ENCODE results near the gene MBLAC1.

The MBLAC1 gene

GRCh38 chr7:100154651-100155491 is 28.1 kb downstream of the MBLAC1 start:
- DNase-seq, result no peak

DNA sequence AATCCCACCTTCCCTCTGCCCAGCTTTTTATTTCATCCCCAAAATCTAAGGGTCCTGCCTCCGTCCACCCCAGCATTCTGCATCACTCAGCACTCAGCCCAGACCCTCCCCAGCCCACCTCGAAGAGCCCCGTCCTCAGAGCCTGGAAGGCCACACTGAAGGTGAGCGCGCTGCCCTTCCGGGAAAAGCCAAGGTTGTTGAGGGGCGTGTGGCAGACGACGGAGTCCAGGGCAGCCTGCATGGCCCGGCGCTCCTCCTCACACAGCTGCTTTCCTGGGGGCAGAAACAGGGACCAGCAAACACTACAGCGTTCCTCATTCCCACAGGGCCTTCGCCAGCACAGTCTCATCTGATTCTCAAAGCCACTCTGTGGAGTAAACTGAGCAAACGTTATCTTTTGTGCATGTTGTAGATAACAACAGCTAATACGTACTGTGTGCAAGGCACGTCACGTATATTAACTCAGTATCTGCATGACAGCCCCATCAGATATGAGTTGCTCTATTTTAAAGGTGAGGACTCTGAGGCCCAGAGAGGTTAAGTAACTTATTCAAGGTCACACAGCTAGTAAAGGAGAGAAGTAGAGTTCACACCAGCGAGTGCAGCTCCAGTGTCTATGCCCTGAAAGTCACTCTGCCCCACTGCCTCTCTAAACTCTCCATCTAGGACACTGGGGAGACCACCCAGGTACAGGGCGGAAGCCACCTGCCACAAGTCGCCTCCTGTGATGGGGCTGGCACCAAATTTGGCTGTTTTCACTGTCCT is 29.0 kb downstream of the MBLAC1 start:
- no peak for DNase-seq

GRCh38 chr7:100156331-100157068 is 29.7 kb downstream of the MBLAC1 start:
- DNase-seq, result no peak

DNA sequence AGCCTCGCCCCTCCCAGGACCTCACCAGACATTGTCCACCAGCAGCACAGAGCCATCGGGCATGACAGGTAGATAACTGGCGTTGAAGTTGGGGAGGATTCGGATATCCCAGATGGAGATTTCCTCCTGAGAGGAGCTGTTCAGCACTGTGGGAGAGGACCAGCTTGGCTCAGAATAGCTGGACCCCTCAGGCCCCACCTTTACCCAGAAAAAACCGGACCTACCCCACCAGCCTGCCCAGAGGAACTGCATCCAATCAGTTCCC is 30.2 kb downstream of the MBLAC1 start:
- no peak for DNase-seq

GRCh38 chr7:100157334-100158228 is 30.8 kb downstream of the MBLAC1 start:
- DNase-seq, result peak in 2 of 14 donors; percentile 19 to 24

GRCh38 chr7:100158229-100159098 is 31.7 kb downstream of the MBLAC1 start, which contains the start of gene TRAPPC14:
Gene TRAPPC14 (minus strand): TSS chr7:100158723. CDS start chr7:100158499, 224 bp downstream.
- peak; percentile 25 to 88 (median 78) for DNase-seq

DNA sequence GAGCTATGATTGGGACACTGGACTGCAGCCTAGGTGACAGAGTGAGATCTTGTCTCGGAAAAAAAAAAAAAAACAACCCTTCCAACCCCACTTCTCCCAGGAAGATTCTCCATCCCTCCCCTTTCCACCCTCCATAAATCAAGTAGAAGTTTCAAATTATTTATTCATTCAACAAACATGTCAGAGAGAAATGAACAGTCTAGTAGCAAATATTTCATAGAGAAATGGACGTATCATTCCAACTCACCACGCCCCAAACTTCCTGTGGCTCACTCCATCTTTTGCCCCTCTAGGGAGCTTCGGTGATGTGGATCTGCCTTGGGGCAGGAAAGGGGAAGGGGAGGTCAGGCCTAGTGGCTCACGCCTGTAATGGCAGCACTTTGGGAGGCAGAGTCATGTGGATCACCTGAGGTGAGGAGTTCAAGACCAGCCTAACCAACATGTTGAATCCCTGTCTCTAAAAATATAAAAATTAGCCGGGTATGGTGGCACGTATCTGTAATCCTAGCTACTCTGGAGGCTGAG is 32.4 kb downstream of the MBLAC1 start:
- no peak for DNase-seq

GRCh38 chr7:100160067-100160466 is 33.3 kb downstream of the MBLAC1 start:
- no peak for DNase-seq

GRCh38 chr7:100163006-100163531 is 36.3 kb downstream of the MBLAC1 start:
- DNase-seq, result no peak

DNA sequence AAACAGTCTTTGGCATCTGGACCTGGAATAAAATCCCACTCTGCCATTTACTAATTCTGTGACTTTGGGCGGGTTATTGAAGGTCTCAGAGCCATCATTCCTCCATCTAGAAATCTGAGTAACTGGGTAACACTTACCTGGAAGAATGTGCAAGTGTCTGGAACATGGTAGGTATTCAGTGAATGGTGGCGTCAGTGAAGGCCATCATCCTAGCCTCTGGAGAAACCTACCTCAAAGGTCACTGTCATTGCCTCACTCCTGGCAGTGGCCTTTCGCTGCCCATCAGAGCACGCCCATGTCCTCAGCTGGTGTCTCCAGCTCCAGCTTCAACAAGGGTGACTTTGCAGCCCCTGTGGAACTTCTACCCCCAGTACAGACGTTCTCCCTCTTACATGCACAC is 37.1 kb downstream of the MBLAC1 start:
- DNase-seq, result no peak

DNA sequence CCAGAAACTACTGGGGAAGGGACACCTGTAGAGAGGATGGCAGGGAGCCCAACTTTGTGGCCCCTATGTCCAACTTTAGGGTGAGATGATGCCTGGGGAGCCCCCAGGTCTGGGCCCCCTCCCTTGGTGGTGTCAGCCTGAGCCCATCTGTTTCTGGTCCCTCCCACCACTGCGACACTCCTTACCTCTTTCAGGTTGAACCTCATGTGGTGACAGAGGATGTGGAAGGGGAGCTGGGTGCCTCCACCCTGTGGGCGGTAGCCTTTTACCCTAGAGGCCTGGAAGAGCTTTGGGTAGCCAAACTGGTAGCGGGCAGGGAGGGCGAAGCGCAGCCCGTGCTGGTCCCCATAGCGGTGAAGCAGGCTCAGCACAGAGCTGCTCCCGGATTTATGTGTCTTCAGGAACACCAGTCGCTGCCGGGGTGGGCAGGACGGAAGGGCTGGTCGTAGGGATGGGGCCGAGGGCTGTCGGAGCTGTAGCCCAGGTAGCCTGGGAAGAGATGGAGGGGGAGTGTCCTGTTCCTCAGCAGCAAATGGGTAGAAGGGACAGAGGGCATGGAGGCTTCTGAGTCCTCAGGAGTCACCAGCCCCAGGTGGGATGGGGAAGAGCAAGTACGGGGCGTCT is 39.7 kb downstream of the MBLAC1 start:
- DNase-seq, result no peak

DNA sequence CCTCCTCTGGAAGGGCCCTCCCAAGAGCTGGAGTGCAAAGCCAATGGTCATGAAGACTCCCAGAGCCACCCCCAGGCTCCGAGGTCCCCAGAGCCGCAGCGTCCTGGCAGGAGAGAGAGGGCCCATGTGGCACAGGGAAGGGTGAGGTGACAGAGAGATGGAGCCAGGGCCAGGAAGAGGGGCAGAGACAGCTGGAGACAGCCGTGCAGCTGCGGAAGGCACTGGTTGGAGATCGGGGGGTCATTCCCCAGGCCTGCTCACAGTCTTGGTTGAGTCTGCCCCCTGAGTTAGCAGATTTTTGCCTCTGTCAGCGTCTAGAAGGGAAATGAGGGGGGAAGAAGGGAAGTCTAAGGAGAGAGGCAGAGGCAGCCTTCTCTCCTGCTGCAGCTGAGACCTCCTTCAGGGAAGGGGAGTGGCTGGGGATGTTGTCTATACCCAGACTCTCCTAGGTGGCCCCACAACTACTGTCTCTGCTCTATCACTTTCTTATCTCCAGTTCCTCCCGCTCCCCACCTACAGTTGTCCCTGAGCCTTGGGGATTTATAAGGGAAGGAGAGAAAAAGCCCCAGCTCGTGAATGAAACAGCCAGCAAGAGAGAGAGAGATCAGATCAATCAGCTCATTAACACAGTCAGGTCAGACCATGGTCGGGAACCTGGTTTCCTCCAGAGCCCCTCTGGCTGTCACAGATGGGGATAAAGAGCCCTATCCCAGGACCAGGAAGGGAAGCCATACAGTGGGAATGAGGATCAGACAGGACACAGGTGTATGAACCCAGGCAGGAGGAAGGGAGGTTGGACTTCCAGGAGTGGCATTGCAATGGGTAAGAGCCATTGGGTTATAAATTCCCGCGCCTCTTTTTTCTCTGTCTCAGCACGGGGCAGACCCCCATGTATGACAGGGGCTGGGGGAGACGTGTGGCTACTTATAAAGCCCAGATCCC is 40.5 kb downstream of the MBLAC1 start:
- DNase-seq, result peak in 1 of 14 donors; percentile 12

DNA sequence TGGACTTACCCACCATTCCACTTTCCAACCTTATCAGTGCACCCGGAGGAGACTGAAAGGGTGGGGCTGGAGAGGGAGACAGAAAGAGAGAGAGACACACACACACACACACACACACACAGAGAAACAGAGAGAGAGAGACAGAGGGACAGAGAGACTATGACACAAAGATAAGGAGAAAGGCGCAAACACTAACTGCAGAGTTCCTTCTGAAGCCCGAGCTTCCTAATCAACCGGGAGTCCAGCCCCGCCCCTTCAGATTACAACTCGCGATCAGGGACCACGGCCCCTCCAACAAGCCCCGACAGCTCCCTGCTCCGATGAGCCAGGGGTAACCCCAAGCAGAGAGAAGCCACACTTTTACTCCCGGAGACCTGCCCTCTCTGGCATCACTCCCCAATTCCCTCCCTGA is 41.2 kb downstream of the MBLAC1 start:
- DNase-seq, result no peak

- no peak for DNase-seq
These were observed 42.5 kb downstream of the MBLAC1 start for GRCh38 chr7:100169147-100169850.

GRCh38 chr7:100170101-100170897 is 43.5 kb downstream of the MBLAC1 start:
- DNase-seq, result no peak

GRCh38 chr7:100171087-100171681 is 44.4 kb downstream of the MBLAC1 start:
- no peak for DNase-seq

DNA sequence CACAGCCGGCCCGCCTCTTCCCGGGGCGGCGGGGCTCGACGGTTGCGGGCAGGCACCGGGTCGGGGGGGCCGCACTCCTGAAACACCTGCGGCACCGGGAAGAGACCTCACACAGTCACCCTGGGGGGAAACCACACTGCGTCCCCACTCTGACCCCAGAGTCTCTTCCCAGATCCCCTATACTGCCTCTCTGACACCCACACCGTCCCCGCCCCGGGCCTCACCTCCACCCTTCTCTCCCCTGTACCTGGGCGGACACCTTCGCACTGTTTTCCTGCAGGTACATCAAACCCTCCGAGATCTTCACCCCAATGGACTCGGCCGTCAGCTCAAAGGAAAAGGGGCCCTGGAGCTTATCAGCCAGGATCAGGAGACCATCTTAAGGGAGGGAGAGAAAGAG is 45.1 kb downstream of the MBLAC1 start:
- no peak for DNase-seq
